ENCODE measurements around the gene TM4SF4. TPM values are rescaled to one million over a fixed set of nuclear protein-coding genes. Genes with fewer than 3 reads are reported as not detected.

The TM4SF4 gene
- total and polyA plus RNA-seq, 5 experiments from 2014 or later = not detected

GRCh38 chr3:149551500-149551899 lies 77.0 kb downstream of the TM4SF4 start:
- Mint-ChIP-seq H3K27ac (no peak overlapping the region), H3K4me1 (no peaks in the 10 kb centered on the region), H3K27me3 (peaks cover 5 to 25% (median 6%) of the 10 kb centered on the region in 5 donors), H3K9me3 (no peaks in the 10 kb centered on the region), H3K36me3 (no peaks in the 10 kb centered on the region), H3K4me3 (no peak overlapping the region)
- no peak for DNase-seq
- POLR2A ChIA-PET = no interaction called here
- no peak for ATAC-seq

GRCh38 chr3:149552700-149553099 lies 78.2 kb downstream of the TM4SF4 start:
- no peaks in the 10 kb centered on the region for H3K9me3 Mint-ChIP-seq
- no peaks in the 10 kb centered on the region for H3K36me3 Mint-ChIP-seq
- H3K27ac Mint-ChIP-seq = no peak overlapping the region
- no peak overlapping the region for H3K4me3 Mint-ChIP-seq
- H3K4me1 Mint-ChIP-seq = no peaks in the 10 kb centered on the region
- POLR2A ChIA-PET = no interaction called here
- DNase-seq (no peak), ATAC-seq (no peak)
- H3K27me3 Mint-ChIP-seq = peaks cover 3 to 17% (median 4%) of the 10 kb centered on the region in 5 donors

Other genes with a start within 250 kb of the TM4SF4 start
- not detected for gene TM4SF18, start 141.1 kb upstream of the TM4SF4 start, total RNA-seq
- gene TM4SF18, start 141.1 kb upstream of the TM4SF4 start, polyA plus RNA-seq = not detected
- gene TM4SF1, start 97.0 kb upstream of the TM4SF4 start, total RNA-seq = not detected
- gene TM4SF1, start 97.0 kb upstream of the TM4SF4 start, polyA plus RNA-seq = not detected
- under 1 TPM; 0.57 to 0.58 TPM for gene WWTR1, start 183.3 kb downstream of the TM4SF4 start, total RNA-seq
- under 1 TPM; 0.06 to 0.37 (median 0.10) TPM for gene WWTR1, start 183.3 kb downstream of the TM4SF4 start, polyA plus RNA-seq

Measured in naive thymus-derived CD8-positive, alpha-beta T cell (primary cell).